Ishikawa (cell line): ENCODE data around the gene MEIG1.

Experiments used
- CEBPB ChIP-seq: IDR thresholded peaks from 2 replicates; pipeline ENCODE4 v1.6.1; 2012
- CREB1 ChIP-seq: IDR thresholded peaks from 2 replicates; pipeline ENCODE4 v1.6.1; 2012; ENCODE audit warnings: low read depth
- EGR1 ChIP-seq: IDR thresholded peaks from 2 replicates; pipeline ENCODE4 v1.6.1; 2012
- EP300 ChIP-seq: IDR thresholded peaks from 2 replicates; pipeline ENCODE4 v1.6.1; 2012; ENCODE audit warnings: borderline replicate concordance
- FOXM1 ChIP-seq: IDR thresholded peaks from 2 replicates; pipeline ENCODE4 v1.6.1; 2012; ENCODE audit warnings: low read depth, borderline replicate concordance
- MAX ChIP-seq: IDR thresholded peaks from 2 replicates; pipeline ENCODE4 v1.6.1; 2012
- NFIC ChIP-seq: IDR thresholded peaks from 2 replicates; pipeline ENCODE4 v1.6.1; 2012
- RAD21 ChIP-seq: IDR thresholded peaks from 2 replicates; pipeline ENCODE4 v1.6.1; 2012; ENCODE audit warnings: low read depth
- REST ChIP-seq: IDR thresholded peaks from 2 replicates; pipeline ENCODE4 v1.6.1; 2012; ENCODE audit warnings: low read depth, mild to moderate bottlenecking
- TAF1 ChIP-seq: IDR thresholded peaks from 2 replicates; pipeline ENCODE4 v1.6.1; 2012; ENCODE audit warnings: low read depth, mild to moderate bottlenecking
- TCF12 ChIP-seq: IDR thresholded peaks from 2 replicates; pipeline ENCODE4 v1.6.1; 2012; ENCODE audit warnings: low read depth
- TEAD4 ChIP-seq: IDR thresholded peaks from 2 replicates; pipeline ENCODE4 v1.6.1; 2012
- USF1 ChIP-seq: IDR thresholded peaks from 2 replicates; pipeline ENCODE4 v1.6.1; 2012
- YY1 ChIP-seq: IDR thresholded peaks from 2 replicates; pipeline ENCODE4 v1.6.1; 2012; ENCODE audit warnings: low read depth
- ZBTB7A ChIP-seq: IDR thresholded peaks from 2 replicates; pipeline ENCODE4 v1.6.1; 2012; ENCODE audit warnings: low read depth

MEIG1 gene

GRCh38 chr10:14936584-14936983, 22.6 kb upstream of the MEIG1 start:
- TF ChIP-seq TEAD4: no peak
- no peak for TF ChIP-seq EP300
- no peak for TF ChIP-seq MAX
- no peak for TF ChIP-seq FOXM1
- no peak for TF ChIP-seq USF1
- no peak for TF ChIP-seq TCF12
- no peak for TF ChIP-seq YY1
- TF ChIP-seq ZBTB7A: no peak
- TF ChIP-seq REST: no peak
- no peak for TF ChIP-seq TAF1
- no peak for TF ChIP-seq RAD21
- TF ChIP-seq NFIC: no peak
- TF ChIP-seq CREB1: no peak
- no peak for TF ChIP-seq CEBPB
- TF ChIP-seq EGR1: no peak

- TF ChIP-seq FOXM1: no peak
- no peak for TF ChIP-seq ZBTB7A
- TF ChIP-seq RAD21: no peak
- no peak for TF ChIP-seq NFIC
Measured at GRCh38 chr10:14945108-14945507, 14.1 kb upstream of the MEIG1 start.

- no peak for TF ChIP-seq CEBPB
- TF ChIP-seq ZBTB7A: no peak
- no peak for TF ChIP-seq NFIC
- TF ChIP-seq RAD21: no peak
- no peak for TF ChIP-seq FOXM1
- no peak for TF ChIP-seq REST
- TF ChIP-seq YY1: no peak
- TF ChIP-seq TAF1: no peak
- TF ChIP-seq TEAD4: no peak
- no peak for TF ChIP-seq EGR1
- no peak for TF ChIP-seq EP300
- TF ChIP-seq TCF12: no peak
Measured at GRCh38 chr10:14947268-14947667, 11.9 kb upstream of the MEIG1 start.

GRCh38 chr10:14949291-14949690, 9.9 kb upstream of the MEIG1 start:
- no peak for TF ChIP-seq TEAD4
- no peak for TF ChIP-seq NFIC
- TF ChIP-seq MAX: no peak
- no peak for TF ChIP-seq CREB1
- TF ChIP-seq RAD21: no peak
- no peak for TF ChIP-seq FOXM1
- no peak for TF ChIP-seq ZBTB7A
- TF ChIP-seq REST: no peak
- TF ChIP-seq EGR1: no peak
- no peak for TF ChIP-seq TAF1
- no peak for TF ChIP-seq EP300
- no peak for TF ChIP-seq CEBPB
- TF ChIP-seq YY1: no peak
- TF ChIP-seq TCF12: no peak
- no peak for TF ChIP-seq USF1

GRCh38 chr10:14952851-14953423, 6.3 kb upstream of the MEIG1 start:
- TF ChIP-seq FOXM1 (no peak), USF1 (no peak), TCF12 (no peak)
